Karpas-422 (cell line): ENCODE data around the gene DHX15. TPM values are rescaled to one million over a fixed set of nuclear protein-coding genes. Genes with fewer than 3 reads are reported as not detected.

Experiments
- DNase-seq: peaks from one replicate; pipeline ENCODE4 v3.0.0-alpha.2; 2015
- H2AFZ ChIP-seq: fragments of 200-600 bp; sonication (generic); 2 replicates; pipeline ENCODE4 v1.6.1; 2014; ENCODE audit warnings: antibody characterized with exemption, low read length, mixed read lengths
- H3K27ac ChIP-seq: fragments of 200-600 bp; sonication (generic); 2 replicates; pipeline ENCODE4 v1.5.1; 2014; ENCODE audit warnings: mild to moderate bottlenecking, low read length, moderate library complexity
- H3K27me3 ChIP-seq: fragments of 200-600 bp; sonication (generic); 2 replicates; pipeline ENCODE4 v1.6.1; 2014; ENCODE audit warnings: low read length, mixed read lengths
- H3K36me3 ChIP-seq: fragments of 200-600 bp; sonication (generic); 2 replicates; pipeline ENCODE4 v1.6.1; 2014; ENCODE audit warnings: low read length, mixed read lengths; ENCODE audit not compliant: insufficient read depth
- H3K4me1 ChIP-seq: fragments of 200-600 bp; sonication (generic); 2 replicates; pipeline ENCODE4 v1.6.1; 2014; ENCODE audit warnings: mild to moderate bottlenecking, low read length, mixed read lengths
- H3K4me2 ChIP-seq: fragments of 200-600 bp; sonication (generic); 2 replicates; pipeline ENCODE4 v1.6.1; 2014; ENCODE audit warnings: low read length, low read depth, mild to moderate bottlenecking; ENCODE audit not compliant: poor library complexity, severe bottlenecking
- H3K4me3 ChIP-seq: fragments of 200-600 bp; sonication (generic); 2 replicates; pipeline ENCODE4 v1.5.1; 2014; ENCODE audit warnings: mild to moderate bottlenecking, antibody characterized with exemption, low read length, mixed read lengths
- H3K79me2 ChIP-seq: fragments of 200-600 bp; sonication (generic); 2 replicates; pipeline ENCODE4 v1.6.1; 2014; ENCODE audit warnings: mild to moderate bottlenecking, low read length, mixed read lengths
- H3K9ac ChIP-seq: fragments of 200-600 bp; sonication (generic); 2 replicates; pipeline ENCODE4 v1.6.0; 2014; ENCODE audit warnings: low read length
- H3K9me2 ChIP-seq: fragments of 200-600 bp; sonication (generic), shearing (Covaris generic); replicated peaks from 2 replicates; pipeline ENCODE4 v1.6.0; 2014; ENCODE audit warnings: mild to moderate bottlenecking, low read length, moderate library complexity; ENCODE audit not compliant: insufficient read depth
- H3K9me3 ChIP-seq: fragments of 300-700, 200-600 bp; sonication (generic); 2 replicates; pipeline ENCODE4 v1.6.1; 2014; ENCODE audit warnings: low read length, mixed read lengths
- H4K20me1 ChIP-seq: fragments of 200-600 bp; sonication (generic); 2 replicates; pipeline ENCODE4 v1.6.1; 2014; ENCODE audit warnings: mild to moderate bottlenecking, antibody characterized with exemption, low read length, low read depth; ENCODE audit not compliant: insufficient read depth
- small RNA-seq: library from RNA; depleted of rRNA; stranded (forward); fragments of <200 nt; gene quantifications from one replicate; pipeline ENCODE3, GENCODE V24; 2014
- total RNA-seq: library from RNA; depleted of rRNA; stranded (reverse); fragments of >200 nt; shearing (Covaris generic); gene quantifications from 2 replicates; pipeline ENCODE4 v1.2.3, GENCODE V29; 2014; ENCODE audit warnings: low replicate concordance; rRNA removed

Gene DHX15
- total RNA-seq, 1 experiment from 2014 or later, result 189 TPM

GRCh38 chr4:24488399-24489164, 95.8 kb downstream of the DHX15 start:
- peak; percentile 89 for DNase-seq
- Histone ChIP-seq H3K4me1 (no peaks in the 10 kb centered on the region), H3K9me2 (no peaks in the 10 kb centered on the region), H3K4me3 (no peak overlapping the region), H4K20me1 (no peaks in the 10 kb centered on the region), H2AFZ (no peak overlapping the region), H3K9ac (no peak overlapping the region), H3K4me2 (no peak overlapping the region), H3K27ac (no peak overlapping the region), H3K79me2 (no peaks in the 10 kb centered on the region), H3K9me3 (no peaks in the 10 kb centered on the region), H3K27me3 (no peaks in the 10 kb centered on the region), H3K36me3 (no peaks in the 10 kb centered on the region)

GRCh38 chr4:24482871-24483270, 101.5 kb downstream of the DHX15 start:
- no peaks in the 10 kb centered on the region for H3K79me2 ChIP-seq
- H3K27me3 ChIP-seq, result no peaks in the 10 kb centered on the region
- H3K36me3 ChIP-seq, result no peaks in the 10 kb centered on the region
- H3K4me3 ChIP-seq, result no peak overlapping the region
- no peak for DNase-seq
- H3K27ac ChIP-seq, result no peak overlapping the region
- H3K9me2 ChIP-seq, result no peaks in the 10 kb centered on the region
- H3K4me1 ChIP-seq, result no peaks in the 10 kb centered on the region
- H3K9me3 ChIP-seq, result no peaks in the 10 kb centered on the region
- H3K9ac ChIP-seq, result no peak overlapping the region
- H2AFZ ChIP-seq, result no peak overlapping the region
- no peak overlapping the region for H3K4me2 ChIP-seq
- H4K20me1 ChIP-seq, result no peaks in the 10 kb centered on the region

GRCh38 chr4:24477919-24478318, 106.4 kb downstream of the DHX15 start:
- Histone ChIP-seq H3K27ac (no peak overlapping the region), H3K9ac (no peak overlapping the region), H3K4me3 (no peak overlapping the region), H3K9me2 (no peaks in the 10 kb centered on the region), H3K79me2 (no peaks in the 10 kb centered on the region), H3K4me1 (peaks cover 9% of the 10 kb centered on the region), H3K36me3 (no peaks in the 10 kb centered on the region), H3K27me3 (no peaks in the 10 kb centered on the region), H3K4me2 (no peak overlapping the region), H2AFZ (no peak overlapping the region), H4K20me1 (no peaks in the 10 kb centered on the region), H3K9me3 (no peaks in the 10 kb centered on the region)
- no peak for DNase-seq

Small RNA genes lying within 50 kb of the gene (small RNA-seq; reads per million reads assigned to genes)
- gene MIR573 (not detected), gene RN7SL16P (not detected)

Other genes starting within 250 kb of the DHX15 start
- not detected in 2 replicates for gene SOD3, start 211.0 kb upstream of the DHX15 start, total RNA-seq